HepG2 (cell line): ENCODE measurements around the gene CCDC126.

Experiments
- HNRNPK ChIP-seq: fragments of 200-400 bp; formaldehyde crosslinking; IDR thresholded peaks from 2 replicates; pipeline ENCODE4 v1.6.1; 2018; ENCODE audit warnings: low read length, low read depth, moderate library complexity, mild to moderate bottlenecking; ENCODE audit not compliant: poor library complexity, severe bottlenecking
- MEIS1 ChIP-seq: sonication (generic); formaldehyde crosslinking; IDR thresholded peaks from 2 replicates; pipeline ENCODE4 v1.9.0; 2021; ENCODE audit warnings: mild to moderate bottlenecking, missing genetic modification reagents, moderate library complexity, borderline replicate concordance
- POLR2A ChIP-seq, 2 experiments: IDR thresholded peaks; 2 replicates each; pipeline ENCODE4 v1.6.1; 2011; ENCODE audit warnings: low read depth in 2 of 2, low read length in 2 of 2, mild to moderate bottlenecking in 1 of 2, moderate library complexity in 1 of 2; ENCODE audit not compliant: insufficient read depth in 1 of 2
- SNAPC4 ChIP-seq: sonication (generic); formaldehyde crosslinking; IDR thresholded peaks from 2 replicates; pipeline ENCODE4 v1.4.0; 2020; ENCODE audit warnings: mild to moderate bottlenecking, missing genetic modification reagents
- TARDBP ChIP-seq: sonication (generic); formaldehyde crosslinking; IDR thresholded peaks from 2 replicates; pipeline ENCODE4 v1.8.0; 2022; ENCODE audit warnings: mild to moderate bottlenecking, missing genetic modification reagents
- ZBTB33 ChIP-seq: sonication (generic); formaldehyde crosslinking; IDR thresholded peaks from 2 replicates; pipeline ENCODE4 v1.4.0; 2020; ENCODE audit warnings: missing genetic modification reagents
- TF ChIP-seq, protein P1 (sequence below): sonication (generic); formaldehyde crosslinking; IDR thresholded peaks from 2 replicates; pipeline ENCODE4 v1.8.0; 2022; ENCODE audit warnings: low read depth, missing genetic modification reagents
- TF ChIP-seq, protein P2 (sequence below), 2 experiments: sonication (generic) in 1 of 2; formaldehyde crosslinking in 1 of 2; IDR thresholded peaks; 2 replicates each; pipeline versions ENCODE4 v1.5.1 to v1.6.1; 2011 to 2020; ENCODE audit warnings: borderline replicate concordance in 1 of 2, low read depth in 1 of 2, low read length in 1 of 2, mild to moderate bottlenecking in 1 of 2, missing genetic modification reagents in 1 of 2, moderate library complexity in 1 of 2

DNA sequence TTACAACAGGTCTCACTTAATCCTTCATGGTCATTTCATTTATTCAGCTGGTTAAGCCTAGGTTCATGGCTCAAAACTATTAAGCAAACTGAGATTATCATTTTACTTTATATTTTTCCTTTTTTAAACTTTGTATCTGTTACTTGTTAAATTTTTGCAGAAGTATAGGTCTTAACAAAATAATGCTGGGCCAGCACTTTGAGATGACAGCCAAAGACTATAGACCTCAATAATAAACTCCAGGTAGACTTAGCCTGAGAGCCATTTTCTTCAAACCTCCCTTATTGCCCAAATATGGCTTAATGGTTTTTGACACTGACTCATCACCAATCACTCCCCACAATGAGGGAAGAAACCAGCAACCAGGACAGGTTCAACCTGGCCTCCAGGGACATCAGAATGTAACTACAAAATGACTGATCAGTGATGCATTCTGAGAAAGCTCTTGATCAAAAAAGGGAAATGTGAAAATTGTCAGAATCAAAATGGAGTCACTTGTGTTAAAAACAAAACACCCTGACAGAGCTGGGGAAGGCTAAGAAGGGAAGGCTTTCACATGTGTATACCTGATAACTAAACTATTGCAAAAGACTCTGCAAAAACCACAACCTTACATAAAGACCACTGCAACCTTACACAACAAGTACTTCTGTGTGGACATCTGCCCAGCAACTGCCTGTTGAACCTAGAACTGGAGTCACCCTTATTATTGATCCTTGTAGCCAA lies 2.1 kb upstream of the CCDC126 start:
- TF ChIP-seq, protein P1, sequence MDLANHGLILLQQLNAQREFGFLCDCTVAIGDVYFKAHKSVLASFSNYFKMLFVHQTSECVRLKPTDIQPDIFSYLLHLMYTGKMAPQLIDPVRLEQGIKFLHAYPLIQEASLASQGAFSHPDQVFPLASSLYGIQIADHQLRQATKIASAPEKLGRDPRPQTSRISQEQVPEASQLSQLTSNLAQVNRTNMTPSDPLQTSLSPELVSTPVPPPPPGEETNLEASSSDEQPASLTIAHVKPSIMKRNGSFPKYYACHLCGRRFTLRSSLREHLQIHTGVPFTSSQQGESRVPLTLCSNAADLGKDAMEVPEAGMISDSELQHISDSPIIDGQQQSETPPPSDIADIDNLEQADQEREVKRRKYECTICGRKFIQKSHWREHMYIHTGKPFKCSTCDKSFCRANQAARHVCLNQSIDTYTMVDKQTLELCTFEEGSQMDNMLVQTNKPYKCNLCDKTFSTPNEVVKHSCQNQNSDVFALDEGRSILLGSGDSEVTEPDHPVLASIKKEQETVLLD: no peak
- TF ChIP-seq TARDBP (CRISPR knock-in tag): no peak
- TF ChIP-seq HNRNPK: no peak
- no peak for TF ChIP-seq MEIS1 (CRISPR knock-in tag)
- TF ChIP-seq SNAPC4 (CRISPR knock-in tag): no peak
- TF ChIP-seq ZBTB33 (CRISPR knock-in tag): no peak
- TF ChIP-seq, protein P2, sequence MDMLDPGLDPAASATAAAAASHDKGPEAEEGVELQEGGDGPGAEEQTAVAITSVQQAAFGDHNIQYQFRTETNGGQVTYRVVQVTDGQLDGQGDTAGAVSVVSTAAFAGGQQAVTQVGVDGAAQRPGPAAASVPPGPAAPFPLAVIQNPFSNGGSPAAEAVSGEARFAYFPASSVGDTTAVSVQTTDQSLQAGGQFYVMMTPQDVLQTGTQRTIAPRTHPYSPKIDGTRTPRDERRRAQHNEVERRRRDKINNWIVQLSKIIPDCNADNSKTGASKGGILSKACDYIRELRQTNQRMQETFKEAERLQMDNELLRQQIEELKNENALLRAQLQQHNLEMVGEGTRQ (IDR thresholded peaks at IDR 0.05; ENCODE audit: low read depth, low read length): no peak
- TF ChIP-seq, protein P2 (CRISPR knock-in tag; IDR thresholded peaks at IDR 0.05; ENCODE audit: borderline replicate concordance): no peak
- no peak for TF ChIP-seq POLR2A (IDR thresholded peaks at IDR 0.05; ENCODE audit: insufficient read depth in 1 of 2, low read depth in 2 of 2, low read length in 2 of 2)
